Testis (tissue), 2 donors: ENCODE data around the gene ACE.

Source experiments
- POLR2A ChIP-seq: fragments of 450-650 bp; IDR thresholded peaks from one replicate; pipeline ENCODE4 v1.6.1; 2017; ENCODE audit warnings: antibody characterized with exemption, mild to moderate bottlenecking, moderate library complexity
- TF ChIP-seq, protein P1 (sequence below), 3 experiments: fragments of 450-650 bp in 2 of 3; fragments of 200-600 bp in 1 of 3; sonication (generic) in 1 of 3; IDR thresholded peaks; one replicate each; pipeline ENCODE4 v1.5.1; 2016 to 2019; ENCODE audit warnings: antibody characterized with exemption in 3 of 3, mild to moderate bottlenecking in 2 of 3, moderate library complexity in 1 of 3

DNA sequence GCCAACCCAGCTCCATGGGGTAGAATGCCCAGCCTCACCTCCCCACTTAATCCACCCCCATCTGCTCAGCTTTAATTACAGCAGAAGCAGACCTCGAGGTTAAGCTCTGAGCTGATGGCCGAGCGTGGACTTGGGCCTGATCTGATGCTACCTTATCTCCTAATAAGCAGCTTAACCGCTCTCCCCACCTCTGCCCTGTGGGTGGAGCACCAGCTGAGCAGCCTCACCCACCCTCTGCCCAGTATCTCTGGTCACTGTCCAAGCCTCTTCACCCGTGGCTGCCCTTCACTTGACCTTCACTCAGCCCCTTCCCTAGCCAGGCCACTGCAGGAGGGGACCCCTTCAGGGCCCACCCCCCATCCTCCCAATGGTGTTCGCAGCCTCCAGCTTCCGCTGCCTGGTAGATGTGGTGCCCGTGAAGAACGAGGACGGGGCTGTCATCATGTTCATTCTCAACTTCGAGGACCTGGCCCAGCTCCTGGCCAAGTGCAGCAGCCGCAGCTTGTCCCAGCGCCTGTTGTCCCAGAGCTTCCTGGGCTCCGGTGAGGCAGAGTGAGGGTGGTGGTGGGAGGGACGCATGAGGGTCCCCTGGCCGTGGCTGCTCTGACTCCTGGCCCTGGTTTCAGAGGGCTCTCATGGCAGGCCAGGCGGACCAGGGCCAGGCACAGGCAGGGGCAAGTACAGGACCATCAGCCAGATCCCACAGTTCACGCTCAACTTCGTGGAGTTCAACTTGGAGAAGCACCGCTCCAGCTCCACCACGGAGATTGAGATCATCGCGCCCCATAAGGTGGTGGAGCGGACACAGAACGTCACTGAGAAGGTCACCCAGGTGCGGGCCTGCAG lies 53.1 kb downstream of the ACE start:
- TF ChIP-seq POLR2A, result no peak
- TF ChIP-seq, protein P1, sequence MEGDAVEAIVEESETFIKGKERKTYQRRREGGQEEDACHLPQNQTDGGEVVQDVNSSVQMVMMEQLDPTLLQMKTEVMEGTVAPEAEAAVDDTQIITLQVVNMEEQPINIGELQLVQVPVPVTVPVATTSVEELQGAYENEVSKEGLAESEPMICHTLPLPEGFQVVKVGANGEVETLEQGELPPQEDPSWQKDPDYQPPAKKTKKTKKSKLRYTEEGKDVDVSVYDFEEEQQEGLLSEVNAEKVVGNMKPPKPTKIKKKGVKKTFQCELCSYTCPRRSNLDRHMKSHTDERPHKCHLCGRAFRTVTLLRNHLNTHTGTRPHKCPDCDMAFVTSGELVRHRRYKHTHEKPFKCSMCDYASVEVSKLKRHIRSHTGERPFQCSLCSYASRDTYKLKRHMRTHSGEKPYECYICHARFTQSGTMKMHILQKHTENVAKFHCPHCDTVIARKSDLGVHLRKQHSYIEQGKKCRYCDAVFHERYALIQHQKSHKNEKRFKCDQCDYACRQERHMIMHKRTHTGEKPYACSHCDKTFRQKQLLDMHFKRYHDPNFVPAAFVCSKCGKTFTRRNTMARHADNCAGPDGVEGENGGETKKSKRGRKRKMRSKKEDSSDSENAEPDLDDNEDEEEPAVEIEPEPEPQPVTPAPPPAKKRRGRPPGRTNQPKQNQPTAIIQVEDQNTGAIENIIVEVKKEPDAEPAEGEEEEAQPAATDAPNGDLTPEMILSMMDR (IDR thresholded peaks at IDR 0.05), result no peak
